SK-N-SH (cell line): ENCODE data around the gene FAP.

Experiments used
- CTCF ChIP-seq: fragments of 200-600 bp; sonication (generic); IDR thresholded peaks from 2 replicates; pipeline ENCODE4 v1.6.1; 2017; ENCODE audit warnings: antibody characterized with exemption, mild to moderate bottlenecking, moderate library complexity
- FOXJ3 ChIP-seq: sonication (generic); formaldehyde crosslinking; IDR thresholded peaks from 2 replicates; pipeline ENCODE4 v1.5.1; 2020; ENCODE audit warnings: mild to moderate bottlenecking, missing genetic modification reagents
- FOXM1 ChIP-seq: IDR thresholded peaks from 2 replicates; pipeline ENCODE4 v1.4.0; 2012; ENCODE audit warnings: low read depth, mild to moderate bottlenecking
- MXI1 ChIP-seq: IDR thresholded peaks from 2 replicates; pipeline ENCODE4 v1.6.1; 2012; ENCODE audit warnings: mild to moderate bottlenecking, low read depth, low read length, improper control_type of control experiment
- NRF1 ChIP-seq: IDR thresholded peaks from 2 replicates; pipeline ENCODE4 v1.6.1; 2012; ENCODE audit warnings: low read depth, mild to moderate bottlenecking, low read length
- POLR2AphosphoS5 ChIP-seq: IDR thresholded peaks from 2 replicates; pipeline ENCODE4 v1.6.1; 2012; ENCODE audit warnings: low read depth, low read length
- RFX5 ChIP-seq: IDR thresholded peaks from 2 replicates; pipeline ENCODE4 v1.6.1; 2012; ENCODE audit warnings: mild to moderate bottlenecking, improper control_type of control experiment, low read length
- SIN3A ChIP-seq: IDR thresholded peaks from 2 replicates; pipeline ENCODE4 v1.6.1; 2012; ENCODE audit warnings: low read depth, mild to moderate bottlenecking, low read length, moderate library complexity, borderline replicate concordance
- USF2 ChIP-seq: fragments of 150-350 bp; IDR thresholded peaks from 2 replicates; pipeline ENCODE4 v1.6.1; 2017; ENCODE audit warnings: antibody characterized with exemption, low read length, low read depth, borderline replicate concordance
- YY1 ChIP-seq: IDR thresholded peaks from 2 replicates; pipeline ENCODE4 v1.4.0; 2012; ENCODE audit warnings: low read depth, mild to moderate bottlenecking

- TF ChIP-seq MXI1: no peak
- TF ChIP-seq CTCF: no peak
- TF ChIP-seq SIN3A: no peak
- no peak for TF ChIP-seq NRF1
- TF ChIP-seq FOXM1: no peak
- TF ChIP-seq USF2: no peak
- TF ChIP-seq FOXJ3: no peak
- TF ChIP-seq RFX5: no peak
- no peak for TF ChIP-seq POLR2AphosphoS5
- no peak for TF ChIP-seq YY1
Observed at GRCh38 chr2:162230761-162231160, 12.5 kb downstream of the FAP start.
